Measurements from ENCODE around the gene LAMA3. TPM values are rescaled to one million over a fixed set of nuclear protein-coding genes. Genes with fewer than 3 reads are reported as not detected.

Gene LAMA3
- total and polyA plus RNA-seq, 8 donors: 2.1 to 13.9 (median 5.1) TPM

- no peak overlapping the region for H3K4me3 ChIP-seq
- ATAC-seq: no peak
- no peaks in the 10 kb centered on the region for H3K4me1 ChIP-seq
- no peaks in the 10 kb centered on the region for H3K27me3 ChIP-seq
- intact Hi-C loops (cut with DNase I): no loop called here
- WGBS, 2 donors: 90 to 92% methylated on average over 8 of the region's 8 CpGs
- TF ChIP-seq CTCF (IDR thresholded peaks at IDR 0.05): no peak
- no peaks in the 10 kb centered on the region for H3K36me3 ChIP-seq
- DNase-seq: no peak
- no peak for FAIRE-seq
- H3K9me3 ChIP-seq: no peaks in the 10 kb centered on the region
- no peak overlapping the region for H3K27ac ChIP-seq
Observed at GRCh38 chr18:23701544-23702064, 12.4 kb downstream of the LAMA3 start.

GRCh38 chr18:23702606-23703005, 13.4 kb downstream of the LAMA3 start:
- intact Hi-C loops (cut with DNase I): no loop called here
- no peak for FAIRE-seq
- 84 to 87% methylated on average over 4 of the region's 4 CpGs for WGBS, 2 donors

GRCh38 chr18:23703057-23703986, 14.1 kb downstream of the LAMA3 start:
- DNase-seq (no peak), ATAC-seq (peak; percentile 83 to 91 (median 88)), FAIRE-seq (no peak)
- no peaks in the 10 kb centered on the region for H3K36me3 ChIP-seq
- H3K27ac ChIP-seq: no peak overlapping the region
- no peaks in the 10 kb centered on the region for H3K4me1 ChIP-seq
- WGBS, 2 donors: 52 to 53% methylated on average over 6 of the region's 6 CpGs
- no peaks in the 10 kb centered on the region for H3K9me3 ChIP-seq
- no peaks in the 10 kb centered on the region for H3K27me3 ChIP-seq
- H3K4me3 ChIP-seq: no peak overlapping the region
- intact Hi-C loops (cut with DNase I): no loop called here
- no peak for TF ChIP-seq CTCF (IDR thresholded peaks at IDR 0.05)

More at GRCh38 chr18:23702606-23703005, 13.4 kb downstream of the LAMA3 start:
- no peak for ATAC-seq
- Histone ChIP-seq H3K27ac (no peak overlapping the region), H3K4me3 (no peak overlapping the region), H3K9me3 (no peaks in the 10 kb centered on the region), H3K27me3 (no peaks in the 10 kb centered on the region), H3K36me3 (no peaks in the 10 kb centered on the region), H3K4me1 (no peaks in the 10 kb centered on the region)
- no peak for TF ChIP-seq CTCF (IDR thresholded peaks at IDR 0.05)
- DNase-seq: no peak

- H3K9me3 ChIP-seq: no peaks in the 10 kb centered on the region
- WGBS, 2 donors: 34% methylated on average over 6 of the region's 6 CpGs
- no peak overlapping the region for H3K4me3 ChIP-seq
- no peaks in the 10 kb centered on the region for H3K27me3 ChIP-seq
- intact Hi-C loops (cut with DNase I): no loop called here
- H3K4me1 ChIP-seq: no peaks in the 10 kb centered on the region
- no peak for TF ChIP-seq CTCF (IDR thresholded peaks at IDR 0.05)
- peak in 1 of 6 donors; percentile 12 for DNase-seq
- ATAC-seq: peak in 3 of 4 donors; percentile 53 to 68 (median 65)
- H3K27ac ChIP-seq: no peak overlapping the region
- no peaks in the 10 kb centered on the region for H3K36me3 ChIP-seq
- no peak for FAIRE-seq
Observed at GRCh38 chr18:23703987-23704384, 14.7 kb downstream of the LAMA3 start.

GRCh38 chr18:23704806-23705205, 15.6 kb downstream of the LAMA3 start:
- Histone ChIP-seq H3K36me3 (no peaks in the 10 kb centered on the region), H3K9me3 (no peaks in the 10 kb centered on the region), H3K27me3 (no peaks in the 10 kb centered on the region), H3K4me1 (no peaks in the 10 kb centered on the region), H3K27ac (no peak overlapping the region), H3K4me3 (no peak overlapping the region)
- FAIRE-seq (no peak), DNase-seq (no peak), ATAC-seq (no peak)
- no peak for TF ChIP-seq CTCF (IDR thresholded peaks at IDR 0.05)
- intact Hi-C loops (cut with DNase I): no loop called here
